GM10266 (cell line): ENCODE data around the gene NEK8.
A peak's percentile ranks its signal among the peaks of the same experiment; 100 is the strongest.

Source experiments
- DNase-seq: peaks from one replicate; pipeline ENCODE4 v3.0.0; 2012; ENCODE audit errors: extremely low spot score
- CTCF ChIP-seq: IDR thresholded peaks from 2 replicates; pipeline ENCODE4 v1.5.1; 2012; ENCODE audit warnings: mild to moderate bottlenecking, low read depth; ENCODE audit not compliant: control insufficient read depth, insufficient read depth; ENCODE audit errors: missing control alignments

NEK8 gene

GRCh38 chr17:28740406-28741357, 12.1 kb downstream of the NEK8 start:
- TF ChIP-seq CTCF, result no peak
- DNase-seq, result no peak

DNA sequence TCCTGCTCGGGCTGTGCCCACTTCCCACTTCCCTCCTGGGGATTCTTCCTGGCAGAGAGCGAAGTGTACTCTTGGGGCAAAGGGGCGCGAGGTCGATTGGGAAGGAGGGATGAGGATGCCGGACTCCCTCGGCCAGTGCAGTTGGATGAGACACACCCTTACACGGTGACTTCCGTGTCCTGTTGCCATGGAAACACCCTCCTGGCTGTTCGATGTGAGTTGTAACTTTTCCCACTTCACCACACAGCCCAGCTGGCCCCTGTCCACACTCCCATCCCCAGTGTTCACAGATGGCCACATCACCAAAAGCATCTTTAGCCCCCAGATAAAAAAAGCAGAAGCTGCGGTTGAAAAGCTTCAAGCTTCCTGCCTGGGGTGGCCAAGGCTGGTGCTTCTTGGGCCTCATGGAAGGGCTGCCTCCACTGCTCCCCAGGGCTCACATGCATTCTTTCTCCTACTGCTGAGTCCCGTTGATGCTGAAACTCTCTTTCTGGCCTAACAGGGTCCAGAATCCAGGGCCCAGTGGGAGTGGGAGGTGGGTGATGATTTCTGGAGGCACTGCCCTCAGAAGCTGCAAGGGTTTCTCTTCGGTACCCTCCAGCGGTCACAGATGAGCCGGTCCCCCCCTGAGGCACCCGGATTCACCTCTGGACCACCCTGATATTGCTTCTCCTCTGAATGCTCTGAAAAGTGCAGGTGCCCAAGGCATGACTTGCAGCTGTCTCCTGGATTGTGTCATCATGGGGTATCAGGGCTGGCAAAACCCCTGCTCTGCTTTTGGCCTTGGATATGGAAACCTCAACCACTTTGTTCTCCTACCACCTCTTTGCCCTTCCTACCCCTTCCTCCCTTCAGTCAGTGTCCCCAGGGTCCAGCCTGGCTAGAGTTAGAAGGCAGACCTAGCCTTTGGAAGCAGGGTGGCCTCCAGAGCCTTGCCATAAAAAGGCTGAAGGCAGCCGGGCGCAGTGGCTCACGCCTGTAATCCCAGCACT, 13.1 kb downstream of the NEK8 start:
- DNase-seq, result peak; percentile 57
- no peak for TF ChIP-seq CTCF

- DNase-seq, result peak; percentile 91
- peak; percentile 46 for TF ChIP-seq CTCF
Measured at GRCh38 chr17:28743243-28744103, 14.9 kb downstream of the NEK8 start, which contains the start of gene TRAF4. Gene TRAF4 (plus strand): TSS chr17:28744011. CDS start chr17:28744113, 102 bp downstream.

GRCh38 chr17:28744104-28744971, 15.8 kb downstream of the NEK8 start:
- no peak for TF ChIP-seq CTCF
- peak; percentile 83 for DNase-seq

DNA sequence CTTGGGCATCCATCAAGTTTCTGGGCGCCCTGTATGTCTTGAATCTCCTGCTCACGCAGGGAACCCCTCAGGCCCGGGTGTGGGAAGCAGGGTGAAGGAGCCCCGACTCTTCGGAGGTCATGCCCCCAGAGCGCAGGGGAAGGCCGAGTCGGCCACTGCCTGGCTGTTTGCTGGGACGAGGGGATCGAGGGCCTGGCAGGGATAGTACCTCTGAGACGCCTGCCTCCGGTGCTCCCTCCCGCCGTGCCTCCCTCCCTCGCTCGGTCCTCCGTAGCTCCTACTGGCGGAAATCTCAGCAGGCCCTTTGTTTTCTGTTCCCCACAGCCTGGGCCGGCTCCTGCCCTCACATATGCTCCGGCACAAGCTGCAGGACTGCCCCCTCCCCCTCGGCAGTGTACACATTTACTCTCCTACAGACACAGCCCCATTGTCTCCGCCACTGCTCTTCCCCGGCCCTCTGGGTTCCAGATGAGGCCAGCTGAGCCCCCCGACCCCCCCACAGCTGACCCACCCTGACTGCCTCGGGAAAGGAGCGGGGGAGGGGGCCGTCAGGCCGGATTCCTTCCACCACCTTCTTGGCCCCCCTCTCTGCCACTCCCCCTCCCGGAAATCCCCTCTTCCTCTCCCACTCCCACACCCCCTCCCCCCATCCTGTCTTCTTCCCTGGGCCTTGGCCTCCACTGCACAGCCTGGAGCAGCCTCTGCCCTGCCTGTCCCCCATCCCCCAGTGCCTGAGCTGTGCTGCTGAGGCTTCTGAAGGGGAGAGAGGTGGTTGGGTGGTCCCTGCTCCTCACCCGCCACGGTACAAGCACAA, 16.6 kb downstream of the NEK8 start:
- no peak for DNase-seq
- TF ChIP-seq CTCF, result no peak
